AG09309 (cell line): ENCODE data around the gene TCEAL9.

Source experiments
- DNase-seq: peaks from one replicate; pipeline ENCODE4 v3.0.0-alpha.2; 2010; ENCODE audit warnings: low read depth
- H3K4me3 ChIP-seq: 2 replicates; pipeline ENCODE4 v1.5.1; 2011; ENCODE audit warnings: mild to moderate bottlenecking, low read depth, low read length, moderate library complexity; ENCODE audit not compliant: control insufficient read depth
- CTCF ChIP-seq: IDR thresholded peaks from 2 replicates; pipeline ENCODE4 v1.5.1; 2011; ENCODE audit warnings: mild to moderate bottlenecking, low read depth, low read length, inconsistent platforms; ENCODE audit not compliant: insufficient read depth, control insufficient read depth; ENCODE audit errors: missing control alignments

TCEAL9 gene

GRCh38 chrX:103386332-103386731 is 30.0 kb downstream of the TCEAL9 start:
- TF ChIP-seq CTCF: no peak
- no peak overlapping the region for H3K4me3 ChIP-seq
- DNase-seq: no peak

- no peak overlapping the region for H3K4me3 ChIP-seq
- TF ChIP-seq CTCF: no peak
- no peak for DNase-seq
These were observed 37.2 kb downstream of the TCEAL9 start for GRCh38 chrX:103393487-103393886.

- peak; percentile 5 for DNase-seq
- no peak overlapping the region for H3K4me3 ChIP-seq
- no peak for TF ChIP-seq CTCF
These were observed 39.9 kb downstream of the TCEAL9 start for GRCh38 chrX:103396186-103396585.

GRCh38 chrX:103396660-103397059 is 40.4 kb downstream of the TCEAL9 start:
- DNase-seq: no peak
- TF ChIP-seq CTCF: no peak
- no peak overlapping the region for H3K4me3 ChIP-seq

GRCh38 chrX:103397707-103398106 is 41.4 kb downstream of the TCEAL9 start:
- no peak overlapping the region for H3K4me3 ChIP-seq
- no peak for DNase-seq
- no peak for TF ChIP-seq CTCF

GRCh38 chrX:103398421-103398864 is 42.1 kb downstream of the TCEAL9 start:
- DNase-seq: peak; percentile 37
- H3K4me3 ChIP-seq: no peak overlapping the region
- TF ChIP-seq CTCF: no peak

- DNase-seq: no peak
- no peak for TF ChIP-seq CTCF
These were observed 43.4 kb downstream of the TCEAL9 start for GRCh38 chrX:103399744-103400143.

More at GRCh38 chrX:103399744-103400143, 43.4 kb downstream of the TCEAL9 start:
- H3K4me3 ChIP-seq: no peak overlapping the region
